ENCODE measurements around the gene EPGN. TPM values are rescaled to one million over a fixed set of nuclear protein-coding genes. Genes with fewer than 3 reads are reported as not detected.

The EPGN gene, protein sequence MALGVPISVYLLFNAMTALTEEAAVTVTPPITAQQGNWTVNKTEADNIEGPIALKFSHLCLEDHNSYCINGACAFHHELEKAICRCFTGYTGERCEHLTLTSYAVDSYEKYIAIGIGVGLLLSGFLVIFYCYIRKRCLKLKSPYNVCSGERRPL
- total RNA-seq (under 1 TPM in 1 of 2 experiments, not detected in 1; 0.70 TPM), polyA plus RNA-seq (1 to 10 TPM in 1 of 3 donors, not detected in 2; 1.6 TPM), total RNA-seq (0 to 0.64 (median 0.16) reads per million in 6 experiments)

DNA sequence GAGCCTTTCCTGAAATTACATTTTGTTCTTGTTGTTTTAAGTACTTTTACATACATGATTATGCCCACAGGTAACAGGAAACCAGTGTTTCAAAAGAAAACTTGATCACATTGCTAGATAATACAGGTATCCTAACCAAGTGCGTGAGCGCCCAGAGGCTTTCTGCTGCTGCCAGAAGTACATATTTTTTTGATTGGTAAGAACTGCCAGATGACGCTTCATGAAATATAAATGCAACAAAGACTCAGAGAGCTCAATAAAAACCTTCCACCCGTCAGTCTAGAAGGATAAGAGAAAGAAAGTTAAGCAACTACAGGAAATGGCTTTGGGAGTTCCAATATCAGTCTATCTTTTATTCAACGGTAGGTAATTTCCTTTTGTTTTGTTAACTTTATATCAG is at the start of gene EPGN:
Gene EPGN (plus strand): TSS at position 256 of the 400 bp plus-strand sequence. CDS start 64 bp downstream, at position 320.
- Mint-ChIP-seq H3K36me3 (no peaks in the 10 kb centered on the region), H3K4me1 (peaks cover 2 to 14% (median 7%) of the 10 kb centered on the region in 4 donors), H3K4me3 (peak within 1 kb of the TSS in 8 of 10 donors; percentile 13 to 70 (median 40)), H3K9me3 (no peaks in the 10 kb centered on the region), H3K27ac (peak within 1 kb of the TSS in 7 of 10 donors; percentile 1 to 67 (median 32)), H3K27me3 (no peaks in the 10 kb centered on the region)
- ATAC-seq (peak; percentile 33 to 79), DNase-seq (peak in 4 of 10 donors; percentile 10 to 54 (median 22))
- POLR2A ChIA-PET: no interaction called here

- H3K27ac Mint-ChIP-seq: no peak overlapping the region
- H3K36me3 Mint-ChIP-seq: peaks cover 0 to 6% (median under 1%) of the 10 kb centered on the region in 3 donors
- POLR2A ChIA-PET: no interaction called here
- no peak overlapping the region for H3K4me3 Mint-ChIP-seq
- DNase-seq: no peak
- peaks cover 0 to 4% (median 0%) of the 10 kb centered on the region in 9 donors for H3K9me3 Mint-ChIP-seq
- ATAC-seq: no peak
- no peaks in the 10 kb centered on the region for H3K27me3 Mint-ChIP-seq
- H3K4me1 Mint-ChIP-seq: no peaks in the 10 kb centered on the region
Measured at GRCh38 chr4:74258963-74259362, 49.3 kb upstream of the EPGN start.

DNA sequence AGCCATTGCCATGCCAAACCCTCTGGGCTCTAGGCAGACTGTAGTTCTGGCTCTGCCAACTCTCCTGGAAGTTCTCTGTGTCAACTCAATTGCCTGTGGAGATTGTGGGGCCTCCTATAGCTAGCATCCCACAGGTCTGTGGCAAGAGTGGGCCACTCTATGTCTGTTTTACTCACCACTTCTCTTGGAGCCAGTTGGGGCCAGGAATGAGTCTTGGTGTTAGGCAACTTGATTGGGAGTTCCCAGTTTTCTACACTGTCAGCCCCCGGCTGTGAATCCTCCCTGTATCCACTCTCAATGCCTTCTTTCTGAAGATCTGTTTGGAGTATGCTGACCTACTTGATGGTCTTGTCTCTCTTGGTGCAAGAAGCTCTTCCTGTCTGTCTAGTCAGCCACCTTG is 48.2 kb upstream of the EPGN start:
- Mint-ChIP-seq H3K27me3 (no peaks in the 10 kb centered on the region), H3K9me3 (no peaks in the 10 kb centered on the region), H3K27ac (no peak overlapping the region), H3K4me3 (no peak overlapping the region), H3K4me1 (no peaks in the 10 kb centered on the region), H3K36me3 (peaks cover 0 to 4% (median 0%) of the 10 kb centered on the region in 3 donors)
- DNase-seq (no peak), ATAC-seq (no peak)
- POLR2A ChIA-PET: no interaction called here

GRCh38 chr4:74262522-74262921 is 45.7 kb upstream of the EPGN start:
- ATAC-seq: no peak
- no peak overlapping the region for H3K27ac Mint-ChIP-seq
- no peak for DNase-seq
- POLR2A ChIA-PET: no interaction called here
- no peaks in the 10 kb centered on the region for H3K9me3 Mint-ChIP-seq
- no peaks in the 10 kb centered on the region for H3K27me3 Mint-ChIP-seq
- no peak overlapping the region for H3K4me3 Mint-ChIP-seq
- peaks cover 0 to 4% (median 0%) of the 10 kb centered on the region in 3 donors for H3K36me3 Mint-ChIP-seq
- H3K4me1 Mint-ChIP-seq: peaks cover 0 to under 1% (median under 1%) of the 10 kb centered on the region in 4 donors

- Mint-ChIP-seq H3K27ac (no peak overlapping the region), H3K36me3 (peaks cover 0 to 4% (median 0%) of the 10 kb centered on the region in 3 donors), H3K9me3 (no peaks in the 10 kb centered on the region), H3K4me1 (peaks cover 0 to 6% (median 3%) of the 10 kb centered on the region in 4 donors), H3K27me3 (no peaks in the 10 kb centered on the region), H3K4me3 (no peak overlapping the region)
- no peak for DNase-seq
- POLR2A ChIA-PET: no interaction called here
- no peak for ATAC-seq
Measured at GRCh38 chr4:74263551-74263950, 44.7 kb upstream of the EPGN start.

GRCh38 chr4:74266081-74266480 is 42.2 kb upstream of the EPGN start:
- H3K27ac Mint-ChIP-seq: no peak overlapping the region
- POLR2A ChIA-PET: no interaction called here
- H3K36me3 Mint-ChIP-seq: no peaks in the 10 kb centered on the region
- H3K4me1 Mint-ChIP-seq: peaks cover 0 to 6% (median 3%) of the 10 kb centered on the region in 4 donors
- no peaks in the 10 kb centered on the region for H3K27me3 Mint-ChIP-seq
- DNase-seq (no peak), ATAC-seq (no peak)
- no peak overlapping the region for H3K4me3 Mint-ChIP-seq
- H3K9me3 Mint-ChIP-seq: peaks cover 0 to 5% (median 0%) of the 10 kb centered on the region in 9 donors

DNA sequence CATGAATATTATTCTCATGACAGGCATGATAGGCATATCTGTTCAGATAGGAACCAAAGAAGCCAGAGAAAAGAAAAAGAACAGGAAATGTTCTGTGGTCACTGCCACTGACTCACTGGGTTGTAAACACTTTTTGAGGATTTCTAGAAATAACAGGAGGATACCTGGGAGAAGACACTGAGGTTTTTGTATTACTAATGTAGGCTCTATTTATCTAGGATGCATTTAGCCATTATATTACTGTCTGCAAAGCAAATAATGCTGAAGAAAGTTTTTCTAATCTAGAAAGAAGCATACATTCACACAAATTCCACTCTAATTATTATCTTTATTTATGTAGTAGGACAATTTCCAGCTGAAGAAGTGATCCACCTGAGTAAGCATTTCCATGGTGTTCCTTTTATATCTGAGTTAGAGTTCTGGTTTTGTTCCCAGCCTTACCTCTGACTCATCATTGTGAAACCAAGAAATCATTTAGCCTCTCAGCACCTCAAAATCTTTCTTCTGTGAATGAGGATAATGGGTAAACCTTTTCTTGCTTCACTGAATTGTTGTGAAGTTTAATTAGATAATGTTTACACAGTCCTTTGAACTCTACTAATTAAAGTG is 40.2 kb upstream of the EPGN start:
- no peak for ATAC-seq
- POLR2A ChIA-PET: no interaction called here
- H3K27ac Mint-ChIP-seq: no peak overlapping the region
- no peak for DNase-seq
- H3K9me3 Mint-ChIP-seq: peaks cover 0 to 5% (median 0%) of the 10 kb centered on the region in 9 donors
- peaks cover 0 to 3% (median 0%) of the 10 kb centered on the region in 3 donors for H3K36me3 Mint-ChIP-seq
- H3K4me1 Mint-ChIP-seq: peaks cover 0 to 6% (median 3%) of the 10 kb centered on the region in 4 donors
- H3K4me3 Mint-ChIP-seq: no peak overlapping the region
- no peaks in the 10 kb centered on the region for H3K27me3 Mint-ChIP-seq

- POLR2A ChIA-PET: no interaction called here
- ATAC-seq (no peak), DNase-seq (no peak)
- H3K9me3 Mint-ChIP-seq: peaks cover 0 to 5% (median 0%) of the 10 kb centered on the region in 9 donors
- peaks cover 0 to 6% (median 3%) of the 10 kb centered on the region in 4 donors for H3K4me1 Mint-ChIP-seq
- H3K27me3 Mint-ChIP-seq: no peaks in the 10 kb centered on the region
- peaks cover 0 to 4% (median 0%) of the 10 kb centered on the region in 3 donors for H3K36me3 Mint-ChIP-seq
- no peak overlapping the region for H3K27ac Mint-ChIP-seq
- H3K4me3 Mint-ChIP-seq: no peak overlapping the region
Measured at GRCh38 chr4:74268643-74269042, 39.6 kb upstream of the EPGN start.

DNA sequence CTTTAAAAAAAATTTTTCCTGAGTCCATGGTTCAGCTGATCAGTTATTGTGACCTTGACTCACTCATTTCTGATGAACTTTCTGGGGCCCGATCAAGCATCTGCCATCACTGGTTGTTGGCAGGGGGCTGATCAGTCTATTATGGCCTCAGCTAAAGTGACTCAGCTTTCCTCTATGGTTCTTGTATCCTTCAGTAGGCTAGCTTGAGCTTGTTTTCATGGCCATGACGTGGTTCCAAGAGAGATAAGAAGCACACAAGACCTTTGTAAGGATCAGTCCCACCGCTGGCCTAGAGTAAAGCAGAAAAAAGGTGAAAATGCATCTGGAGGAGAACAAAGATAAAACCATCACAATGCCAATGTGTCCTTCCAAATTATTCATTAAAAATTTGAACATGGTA is 29.8 kb upstream of the EPGN start:
- POLR2A ChIA-PET: no interaction called here
- Mint-ChIP-seq H3K4me3 (no peak overlapping the region), H3K36me3 (peaks cover 11 to 17% (median 13%) of the 10 kb centered on the region in 3 donors), H3K4me1 (no peaks in the 10 kb centered on the region), H3K9me3 (no peaks in the 10 kb centered on the region), H3K27me3 (no peaks in the 10 kb centered on the region), H3K27ac (no peak overlapping the region)
- ATAC-seq (no peak), DNase-seq (no peak)

DNA sequence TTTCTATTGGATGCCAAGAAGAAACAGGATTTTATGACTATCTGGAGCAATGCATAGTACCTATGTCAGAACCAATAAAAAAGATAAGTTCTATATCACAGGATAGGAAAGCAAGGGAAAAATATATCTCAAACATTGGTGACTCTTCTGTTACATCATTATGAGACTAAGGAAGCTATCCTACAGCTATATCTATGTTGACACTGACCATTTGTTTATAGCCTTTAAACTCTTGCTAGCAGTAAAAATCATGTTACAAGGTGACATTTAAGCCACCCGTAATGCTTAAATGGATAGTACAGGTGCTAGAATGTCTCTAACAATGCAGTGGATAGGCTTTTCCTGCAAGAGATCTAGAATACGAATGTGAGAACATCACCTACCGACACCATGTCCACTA is 28.6 kb upstream of the EPGN start:
- Mint-ChIP-seq H3K9me3 (peaks cover 0 to 2% (median 0%) of the 10 kb centered on the region in 9 donors), H3K36me3 (peaks cover 18 to 26% (median 22%) of the 10 kb centered on the region in 3 donors), H3K27me3 (no peaks in the 10 kb centered on the region), H3K4me1 (no peaks in the 10 kb centered on the region), H3K27ac (no peak overlapping the region), H3K4me3 (no peak overlapping the region)
- POLR2A ChIA-PET: no interaction called here
- DNase-seq (no peak), ATAC-seq (no peak)

GRCh38 chr4:74282926-74283325 is 25.3 kb upstream of the EPGN start:
- no peaks in the 10 kb centered on the region for H3K27me3 Mint-ChIP-seq
- POLR2A ChIA-PET: no interaction called here
- H3K4me3 Mint-ChIP-seq: no peak overlapping the region

DNA sequence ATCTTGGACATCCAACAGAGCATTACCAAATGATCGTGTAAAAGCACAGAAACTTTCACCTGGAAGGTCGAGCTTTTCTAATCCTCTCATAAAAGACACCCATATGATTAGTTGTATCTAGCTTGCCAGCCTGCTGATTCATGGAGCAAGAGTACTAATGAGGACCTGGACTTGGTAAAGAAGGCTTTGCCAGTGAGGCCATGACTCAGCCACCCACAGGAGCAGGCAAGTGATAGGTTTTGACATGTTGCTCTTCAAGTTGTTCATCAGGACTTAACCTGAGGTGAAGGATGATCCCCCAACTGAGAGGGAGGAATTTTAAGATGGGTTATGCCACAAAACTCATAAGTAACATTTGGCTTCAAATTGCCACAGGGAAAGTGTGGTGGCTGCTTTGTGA is 24.7 kb upstream of the EPGN start:
- peak overlapping the region in 1 of 10 donors; percentile 2 for H3K27ac Mint-ChIP-seq
- no peaks in the 10 kb centered on the region for H3K27me3 Mint-ChIP-seq
- H3K4me3 Mint-ChIP-seq: no peak overlapping the region
- peaks cover 18 to 32% (median 22%) of the 10 kb centered on the region in 3 donors for H3K36me3 Mint-ChIP-seq
- POLR2A ChIA-PET: no interaction called here
- DNase-seq: no peak
- H3K9me3 Mint-ChIP-seq: peaks cover 0 to 2% (median 0%) of the 10 kb centered on the region in 9 donors
- no peak for ATAC-seq
- H3K4me1 Mint-ChIP-seq: no peaks in the 10 kb centered on the region

More at GRCh38 chr4:74282926-74283325, 25.3 kb upstream of the EPGN start:
- no peak overlapping the region for H3K27ac Mint-ChIP-seq
- H3K9me3 Mint-ChIP-seq: peaks cover 0 to 2% (median 0%) of the 10 kb centered on the region in 9 donors
- H3K4me1 Mint-ChIP-seq: no peaks in the 10 kb centered on the region
- DNase-seq (no peak), ATAC-seq (no peak)
- H3K36me3 Mint-ChIP-seq: peaks cover 18 to 28% (median 22%) of the 10 kb centered on the region in 3 donors

- H3K27ac Mint-ChIP-seq: no peak overlapping the region
- peaks cover 18 to 34% (median 22%) of the 10 kb centered on the region in 3 donors for H3K36me3 Mint-ChIP-seq
- H3K9me3 Mint-ChIP-seq: peaks cover 0 to 2% (median 0%) of the 10 kb centered on the region in 9 donors
- ATAC-seq (no peak), DNase-seq (no peak)
- H3K4me1 Mint-ChIP-seq: no peaks in the 10 kb centered on the region
- no peak overlapping the region for H3K4me3 Mint-ChIP-seq
- no peaks in the 10 kb centered on the region for H3K27me3 Mint-ChIP-seq
- POLR2A ChIA-PET: no interaction called here
Measured at GRCh38 chr4:74284053-74284452, 24.2 kb upstream of the EPGN start.

Data from naive thymus-derived CD8-positive, alpha-beta T cell (primary cell).